Measurements from ENCODE around the gene BRAP.
"Not testable (repeated sequence)": the region's sequence is repeated elsewhere in the genome, so short reads cannot be mapped to it uniquely, and the experiment has no call there.

Gene BRAP

GRCh38 chr12:111705672-111706071 is 19.9 kb upstream of the BRAP start:
- WGBS, 2 experiments (ENCODE audit: insufficient coverage in 2 of 2), result 90 to 98% methylated on average over 4 to 5 of the region's 5 CpGs
- Histone ChIP-seq H3K36me3 (ENCODE audit: control insufficient read depth, insufficient read depth, low read length) (peaks cover 47% of the 10 kb centered on the region), H3K4me3 (ENCODE audit: extremely low read depth, insufficient read depth, low read length, poor library complexity, severe bottlenecking) (no peak overlapping the region)

GRCh38 chr12:111699962-111700361 is 14.2 kb upstream of the BRAP start:
- Histone ChIP-seq H3K27ac (ENCODE audit: low read depth, low read length, severe bottlenecking) (no peak overlapping the region), H3K36me3 (ENCODE audit: control insufficient read depth, insufficient read depth, low read length) (peaks cover 69% of the 10 kb centered on the region), H3K4me3 (ENCODE audit: extremely low read depth, insufficient read depth, low read length, poor library complexity, severe bottlenecking) (no peak overlapping the region), H3K9me3 (ENCODE audit: control insufficient read depth, low read length) (no peaks in the 10 kb centered on the region), H3K4me1 (ENCODE audit: control insufficient read depth, insufficient read depth, low read length, poor library complexity, severe bottlenecking) (no peaks in the 10 kb centered on the region)
- 87 to 100% methylated on average over 1 of the region's 2 CpGs for whole genome bisulfite sequencing, 2 experiments (ENCODE audit: insufficient coverage in 2 of 2)

More at GRCh38 chr12:111705672-111706071, 19.9 kb upstream of the BRAP start:
- Histone ChIP-seq H3K27ac (ENCODE audit: low read depth, low read length, severe bottlenecking) (no peak overlapping the region), H3K9me3 (ENCODE audit: control insufficient read depth, low read length) (no peaks in the 10 kb centered on the region), H3K4me1 (ENCODE audit: control insufficient read depth, insufficient read depth, low read length, poor library complexity, severe bottlenecking) (no peaks in the 10 kb centered on the region)

- Histone ChIP-seq H3K4me1 (ENCODE audit: control insufficient read depth, insufficient read depth, low read length, poor library complexity, severe bottlenecking) (no peaks in the 10 kb centered on the region), H3K27ac (ENCODE audit: low read depth, low read length, severe bottlenecking) (no peak overlapping the region), H3K36me3 (ENCODE audit: control insufficient read depth, insufficient read depth, low read length) (peaks cover 57% of the 10 kb centered on the region), H3K9me3 (ENCODE audit: control insufficient read depth, low read length) (no peaks in the 10 kb centered on the region), H3K4me3 (ENCODE audit: extremely low read depth, insufficient read depth, low read length, poor library complexity, severe bottlenecking) (no peak overlapping the region)
- 96% methylated on average over 5 of the region's 5 CpGs for WGBS, 2 experiments (ENCODE audit: insufficient coverage in 2 of 2)
These were observed 8.1 kb upstream of the BRAP start for GRCh38 chr12:111693818-111694217.

DNA sequence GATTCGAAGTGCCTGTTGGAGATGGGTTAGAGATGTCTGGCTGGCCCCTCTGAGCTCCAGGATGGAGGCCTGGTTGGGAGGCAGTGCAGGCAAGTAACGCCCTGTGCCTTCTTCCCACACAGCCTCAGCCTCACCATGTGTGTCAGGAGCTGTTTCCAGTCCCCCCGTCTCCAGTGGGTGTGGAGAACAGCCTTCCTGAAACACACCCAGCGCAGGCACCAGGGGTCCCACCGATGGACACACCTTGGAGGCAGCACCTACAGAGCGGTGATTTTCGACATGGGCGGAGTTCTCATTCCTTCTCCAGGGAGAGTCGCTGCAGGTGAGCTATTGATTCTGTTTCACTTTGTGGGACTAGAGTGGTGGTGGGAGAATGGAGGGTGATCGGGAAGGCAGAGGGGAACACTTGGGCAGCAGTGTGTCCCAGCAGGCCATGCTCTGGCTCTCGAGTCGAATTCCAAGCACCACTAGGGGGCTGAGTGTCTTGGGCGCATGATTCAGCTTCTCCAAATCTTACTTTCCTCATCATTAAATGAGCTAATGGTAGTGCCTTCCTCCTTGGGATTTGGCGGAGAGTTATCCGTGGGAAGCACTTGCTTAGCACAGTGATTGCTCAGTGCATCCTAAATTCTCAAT is 6.9 kb upstream of the BRAP start:
- no peaks in the 10 kb centered on the region for H3K9me3 ChIP-seq (ENCODE audit: control insufficient read depth, low read length)
- H3K27ac ChIP-seq (ENCODE audit: low read depth, low read length, severe bottlenecking), result no peak overlapping the region
- H3K4me3 ChIP-seq (ENCODE audit: extremely low read depth, insufficient read depth, low read length, poor library complexity, severe bottlenecking), result no peak overlapping the region
- no peaks in the 10 kb centered on the region for H3K4me1 ChIP-seq (ENCODE audit: control insufficient read depth, insufficient read depth, low read length, poor library complexity, severe bottlenecking)
- H3K36me3 ChIP-seq (ENCODE audit: control insufficient read depth, insufficient read depth, low read length), result peaks cover 50% of the 10 kb centered on the region
- 85 to 91% methylated on average over 11 to 14 of the region's 15 CpGs for WGBS, 2 experiments (ENCODE audit: insufficient coverage in 2 of 2)

GRCh38 chr12:111691262-111691661 is 5.5 kb upstream of the BRAP start:
- H3K4me1 ChIP-seq (ENCODE audit: control insufficient read depth, insufficient read depth, low read length, poor library complexity, severe bottlenecking), result no peaks in the 10 kb centered on the region
- peaks cover 38% of the 10 kb centered on the region for H3K36me3 ChIP-seq (ENCODE audit: control insufficient read depth, insufficient read depth, low read length)
- H3K27ac ChIP-seq (ENCODE audit: low read depth, low read length, severe bottlenecking), result no peak overlapping the region
- no peak overlapping the region for H3K4me3 ChIP-seq (ENCODE audit: extremely low read depth, insufficient read depth, low read length, poor library complexity, severe bottlenecking)
- 92 to 96% methylated on average over 2 to 3 of the region's 3 CpGs for WGBS, 2 experiments (ENCODE audit: insufficient coverage in 2 of 2)
- no peaks in the 10 kb centered on the region for H3K9me3 ChIP-seq (ENCODE audit: control insufficient read depth, low read length)

DNA sequence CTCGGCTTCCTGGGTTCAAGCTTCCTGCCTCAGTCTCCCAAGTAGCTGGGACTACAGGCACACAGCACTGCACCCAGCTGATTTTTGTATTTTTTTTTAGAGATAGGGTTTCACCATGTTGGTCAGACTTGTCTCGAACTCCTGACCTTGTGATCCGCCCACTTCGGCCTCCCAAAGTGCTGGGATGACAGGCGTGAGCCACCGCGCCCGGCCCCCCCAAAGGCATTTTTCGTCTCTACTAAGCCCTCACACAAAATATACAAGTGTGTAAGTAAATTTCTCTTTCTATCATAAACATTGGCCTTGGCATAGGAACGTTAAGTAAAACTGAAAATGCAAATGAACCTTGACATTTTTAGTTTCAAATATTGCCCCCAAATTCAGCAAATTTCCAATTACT is 2.2 kb upstream of the BRAP start:
- Histone ChIP-seq H3K4me3 (ENCODE audit: extremely low read depth, insufficient read depth, low read length, poor library complexity, severe bottlenecking) (no peak overlapping the region), H3K36me3 (ENCODE audit: control insufficient read depth, insufficient read depth, low read length) (peaks cover 18% of the 10 kb centered on the region), H3K9me3 (ENCODE audit: control insufficient read depth, low read length) (no peaks in the 10 kb centered on the region), H3K4me1 (ENCODE audit: control insufficient read depth, insufficient read depth, low read length, poor library complexity, severe bottlenecking) (peaks cover 6% of the 10 kb centered on the region), H3K27ac (ENCODE audit: low read depth, low read length, severe bottlenecking) (no peak overlapping the region)
- 99 to 100% methylated on average over 4 to 8 of the region's 10 CpGs for WGBS, 2 experiments (ENCODE audit: insufficient coverage in 2 of 2)

DNA sequence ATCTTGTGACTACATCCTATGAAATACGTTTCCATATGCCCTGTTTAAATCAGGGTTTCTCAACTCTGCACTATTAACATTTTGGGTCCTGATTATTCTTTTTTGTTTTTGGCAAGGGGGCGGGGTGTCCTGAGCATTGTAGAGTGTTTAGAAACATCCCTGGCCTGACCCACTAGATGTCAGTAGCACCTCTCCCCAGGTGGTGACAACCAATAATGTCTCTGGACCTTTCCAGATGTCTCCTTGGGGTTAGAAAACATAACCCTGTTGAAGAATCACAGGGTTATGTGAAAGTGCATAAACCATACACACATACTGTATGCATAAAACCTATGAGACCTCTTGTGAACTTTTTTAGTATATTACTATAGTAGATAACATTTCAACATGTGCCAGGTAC is 1.5 kb upstream of the BRAP start:
- Histone ChIP-seq H3K4me3 (ENCODE audit: extremely low read depth, insufficient read depth, low read length, poor library complexity, severe bottlenecking) (peak overlapping the region; percentile 93), H3K36me3 (ENCODE audit: control insufficient read depth, insufficient read depth, low read length) (peaks cover 18% of the 10 kb centered on the region), H3K9me3 (ENCODE audit: control insufficient read depth, low read length) (no peaks in the 10 kb centered on the region), H3K4me1 (ENCODE audit: control insufficient read depth, insufficient read depth, low read length, poor library complexity, severe bottlenecking) (peaks cover 6% of the 10 kb centered on the region), H3K27ac (ENCODE audit: low read depth, low read length, severe bottlenecking) (no peak overlapping the region)
- WGBS, 2 experiments (ENCODE audit: insufficient coverage in 2 of 2), result 88% methylated on average over 2 of the region's 2 CpGs; no CpG with 5 or more reads in 1 of the 2 experiments

GRCh38 chr12:111686574-111687105 is 884 bp upstream of the BRAP start:
- no peaks in the 10 kb centered on the region for H3K9me3 ChIP-seq (ENCODE audit: control insufficient read depth, low read length)
- H3K4me1 ChIP-seq (ENCODE audit: control insufficient read depth, insufficient read depth, low read length, poor library complexity, severe bottlenecking), result peaks cover 6% of the 10 kb centered on the region
- H3K27ac ChIP-seq (ENCODE audit: low read depth, low read length, severe bottlenecking), result peak overlapping the region; percentile 83
- peaks cover 24% of the 10 kb centered on the region for H3K36me3 ChIP-seq (ENCODE audit: control insufficient read depth, insufficient read depth, low read length)
- 51 to 54% methylated on average over 14 to 15 of the region's 15 CpGs for WGBS, 2 experiments (ENCODE audit: insufficient coverage in 2 of 2)
- peak overlapping the region; percentile 93 for H3K4me3 ChIP-seq (ENCODE audit: extremely low read depth, insufficient read depth, low read length, poor library complexity, severe bottlenecking)

GRCh38 chr12:111685322-111685810 is 390 bp downstream of the BRAP start:
- H3K27ac ChIP-seq (ENCODE audit: low read depth, low read length, severe bottlenecking), result peak overlapping the region; percentile 83
- H3K36me3 ChIP-seq (ENCODE audit: control insufficient read depth, insufficient read depth, low read length), result peaks cover 37% of the 10 kb centered on the region
- H3K4me3 ChIP-seq (ENCODE audit: extremely low read depth, insufficient read depth, low read length, poor library complexity, severe bottlenecking), result peak overlapping the region; percentile 93
- 0 to 1% methylated on average over 20 to 35 of the region's 36 CpGs for WGBS, 2 experiments (ENCODE audit: insufficient coverage in 2 of 2)
- H3K9me3 ChIP-seq (ENCODE audit: control insufficient read depth, low read length), result no peaks in the 10 kb centered on the region
- peaks cover 6% of the 10 kb centered on the region for H3K4me1 ChIP-seq (ENCODE audit: control insufficient read depth, insufficient read depth, low read length, poor library complexity, severe bottlenecking)

DNA sequence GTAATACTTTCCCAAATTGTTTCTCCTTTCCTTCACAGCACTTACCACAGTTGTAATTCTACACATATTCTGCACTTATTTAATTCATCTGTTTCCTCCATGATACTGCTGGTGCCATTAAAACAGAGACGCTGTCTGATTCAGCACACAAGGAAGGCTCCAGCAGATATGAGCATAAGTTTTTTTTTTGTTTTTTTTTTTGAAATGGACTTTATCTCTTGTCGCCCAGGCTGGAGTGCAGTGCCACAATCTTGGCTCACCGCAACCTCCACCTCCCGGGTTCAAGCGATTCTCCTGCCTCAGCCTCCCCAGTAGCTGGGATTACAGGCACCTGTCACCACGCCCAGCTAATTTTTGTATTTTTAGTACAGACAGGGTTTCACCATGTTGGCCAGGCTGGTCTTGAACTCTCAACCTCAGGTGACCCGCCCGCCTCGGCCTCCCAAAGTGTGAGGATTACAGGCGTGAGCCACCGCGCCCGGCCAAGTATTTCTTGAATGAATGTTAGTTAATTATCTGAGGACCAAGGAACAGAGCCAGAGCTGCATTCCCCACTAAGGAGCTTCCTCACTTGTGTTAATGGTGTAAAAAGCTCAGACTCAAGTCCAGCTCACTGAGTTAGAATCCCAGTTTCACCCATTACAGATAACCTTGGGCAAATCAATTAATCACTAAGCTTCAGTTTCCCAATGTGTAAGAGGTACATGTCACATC is 1.1 kb downstream of the BRAP start:
- H3K4me1 ChIP-seq (ENCODE audit: control insufficient read depth, insufficient read depth, low read length, poor library complexity, severe bottlenecking); H3K9me3 ChIP-seq (ENCODE audit: control insufficient read depth, low read length): not testable (repeated sequence)
- 95% methylated on average over 7 to 8 of the region's 13 CpGs for WGBS, 2 experiments (ENCODE audit: insufficient coverage in 2 of 2)
- Histone ChIP-seq H3K36me3 (ENCODE audit: control insufficient read depth, insufficient read depth, low read length) (peaks cover 42% of the 10 kb centered on the region), H3K4me3 (ENCODE audit: extremely low read depth, insufficient read depth, low read length, poor library complexity, severe bottlenecking) (peak overlapping the region; percentile 93), H3K27ac (ENCODE audit: low read depth, low read length, severe bottlenecking) (peak overlapping the region; percentile 83)

Data from mesodermal cell (in vitro differentiated cells).